Osteoblast (primary cell): ENCODE data around the gene INPP5A. TPM values are rescaled to one million over a fixed set of nuclear protein-coding genes. Genes with fewer than 3 reads are reported as not detected.
A peak's percentile ranks its signal among the peaks of the same experiment; 100 is the strongest.
"Not testable (repeated sequence)": the region's sequence is repeated elsewhere in the genome, so short reads cannot be mapped to it uniquely, and the experiment has no call there.

Experiments
- DNase-seq: peaks from one replicate; pipeline ENCODE4 v3.0.0; 2011; ENCODE audit warnings: low spot score, mixed read lengths; ENCODE audit not compliant: insufficient read length; ENCODE audit errors: missing footprints
- H2AFZ ChIP-seq: 2 replicates; pipeline ENCODE4 v1.6.0; 2011; ENCODE audit warnings: mild to moderate bottlenecking, low read length
- H3K27ac ChIP-seq: 2 replicates; pipeline ENCODE4 v1.5.1; 2011; ENCODE audit warnings: mild to moderate bottlenecking, low read depth, low read length, moderate library complexity
- H3K27me3 ChIP-seq: 2 replicates; pipeline ENCODE4 v1.6.0; 2012; ENCODE audit warnings: mild to moderate bottlenecking, control low read depth, inconsistent platforms, low read length, moderate library complexity; ENCODE audit not compliant: insufficient read depth
- H3K36me3 ChIP-seq: 2 replicates; pipeline ENCODE4 v1.5.1; 2011; ENCODE audit warnings: mild to moderate bottlenecking, low read length, control low read depth, moderate library complexity; ENCODE audit not compliant: insufficient read depth
- H3K4me1 ChIP-seq: 2 replicates; pipeline ENCODE4 v1.5.1; 2011; ENCODE audit warnings: mild to moderate bottlenecking, low read length, control low read depth, moderate library complexity; ENCODE audit not compliant: insufficient read depth
- H3K4me2 ChIP-seq: 2 replicates; pipeline ENCODE4 v1.6.0; 2011; ENCODE audit warnings: mild to moderate bottlenecking, low read length; ENCODE audit not compliant: insufficient read depth
- H3K4me3 ChIP-seq: fragments of 200-600 bp; sonication (generic); 3 replicates; pipeline ENCODE4 v1.5.1; 2012; ENCODE audit warnings: mild to moderate bottlenecking, low read length, inconsistent platforms; ENCODE audit not compliant: insufficient read depth
- H3K79me2 ChIP-seq: 2 replicates; pipeline ENCODE4 v1.6.0; 2012; ENCODE audit warnings: mild to moderate bottlenecking, low read length, control low read depth, inconsistent platforms; ENCODE audit not compliant: insufficient read depth
- H3K9me3 ChIP-seq: 2 replicates; pipeline ENCODE4 v1.5.1; 2011; ENCODE audit warnings: low read depth, low read length, control low read depth
- H4K20me1 ChIP-seq: 2 replicates; pipeline ENCODE4 v1.6.0; 2012; ENCODE audit warnings: mild to moderate bottlenecking, low read length, control low read depth; ENCODE audit not compliant: insufficient read depth
- CTCF ChIP-seq: IDR thresholded peaks from 2 replicates; pipeline ENCODE4 v1.5.1; 2011; ENCODE audit warnings: mild to moderate bottlenecking, low read depth, low read length, moderate library complexity; ENCODE audit errors: extremely low read depth
- total RNA-seq: library from RNA; depleted of rRNA; stranded (reverse); fragments of >200 nt; gene quantifications from 2 replicates; pipeline ENCODE4 v1.2.3, GENCODE V29; 2012

INPP5A gene
- total RNA-seq, 1 donor, result 22.8 TPM

GRCh38 chr10:132678436-132679216 lies 141.0 kb downstream of the INPP5A start:
- DNase-seq, result peak; percentile 69
- no peak overlapping the region for H2AFZ ChIP-seq
- H3K9me3 ChIP-seq, result no peaks in the 10 kb centered on the region
- no peaks in the 10 kb centered on the region for H3K27me3 ChIP-seq
- no peak overlapping the region for H3K4me2 ChIP-seq
- no peaks in the 10 kb centered on the region for H3K36me3 ChIP-seq
- no peak for TF ChIP-seq CTCF
- peaks cover 3% of the 10 kb centered on the region for H4K20me1 ChIP-seq
- no peak overlapping the region for H3K4me3 ChIP-seq
- no peaks in the 10 kb centered on the region for H3K4me1 ChIP-seq
- H3K27ac ChIP-seq, result no peak overlapping the region
- no peaks in the 10 kb centered on the region for H3K79me2 ChIP-seq

GRCh38 chr10:132679217-132679595 lies 141.6 kb downstream of the INPP5A start:
- H3K9me3 ChIP-seq, result no peaks in the 10 kb centered on the region
- no peaks in the 10 kb centered on the region for H3K36me3 ChIP-seq
- no peak overlapping the region for H3K27ac ChIP-seq
- H3K27me3 ChIP-seq, result no peaks in the 10 kb centered on the region
- H4K20me1 ChIP-seq, result peaks cover 5% of the 10 kb centered on the region
- H3K79me2 ChIP-seq, result no peaks in the 10 kb centered on the region
- H3K4me3 ChIP-seq, result no peak overlapping the region
- peak; percentile 4 for DNase-seq
- TF ChIP-seq CTCF, result no peak
- H3K4me2 ChIP-seq, result no peak overlapping the region
- peaks cover 3% of the 10 kb centered on the region for H3K4me1 ChIP-seq
- no peak overlapping the region for H2AFZ ChIP-seq

GRCh38 chr10:132679640-132680039 lies 142.1 kb downstream of the INPP5A start:
- TF ChIP-seq CTCF, result no peak
- H3K9me3 ChIP-seq, result no peaks in the 10 kb centered on the region
- H3K4me2 ChIP-seq, result no peak overlapping the region
- H3K79me2 ChIP-seq, result no peaks in the 10 kb centered on the region
- H4K20me1 ChIP-seq, result peaks cover 9% of the 10 kb centered on the region
- H2AFZ ChIP-seq, result no peak overlapping the region
- peaks cover 7% of the 10 kb centered on the region for H3K4me1 ChIP-seq
- H3K27ac ChIP-seq, result no peak overlapping the region
- no peak for DNase-seq
- H3K27me3 ChIP-seq, result no peaks in the 10 kb centered on the region
- no peaks in the 10 kb centered on the region for H3K36me3 ChIP-seq
- H3K4me3 ChIP-seq, result no peak overlapping the region

- not testable (repeated sequence) for H3K27ac ChIP-seq, DNase-seq, H3K4me2 ChIP-seq, H3K4me3 ChIP-seq, H3K27me3 ChIP-seq, H2AFZ ChIP-seq, H3K79me2 ChIP-seq, H3K9me3 ChIP-seq, H3K36me3 ChIP-seq
- Histone ChIP-seq H4K20me1 (peaks cover 17% of the 10 kb centered on the region), H3K4me1 (peaks cover 18% of the 10 kb centered on the region)
Observed at GRCh38 chr10:132680741-132681140, 143.2 kb downstream of the INPP5A start.
